Measurements from ENCODE around the gene VSNL1.

Gene VSNL1

DNA sequence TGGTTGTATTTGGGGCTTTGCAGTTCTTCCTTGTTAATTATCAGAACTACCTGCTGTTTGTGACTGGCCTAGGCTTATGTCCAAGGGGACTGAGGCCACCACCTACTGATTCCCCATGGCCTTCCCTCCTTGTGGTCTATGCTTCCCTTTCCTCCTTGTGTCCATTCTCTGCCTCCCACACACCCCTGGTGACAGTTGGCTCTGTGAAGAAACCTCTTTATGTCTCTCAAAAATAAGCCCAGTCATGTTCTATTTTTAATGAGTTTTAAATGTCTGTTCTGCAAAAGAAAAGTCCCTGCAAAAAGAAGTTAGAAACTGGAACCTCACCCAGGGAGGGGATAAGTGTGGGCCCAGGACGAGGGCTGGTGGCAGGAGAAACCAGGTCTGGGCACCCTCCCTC is 108.1 kb downstream of the VSNL1 start:
- DNase-seq = no peak

DNA sequence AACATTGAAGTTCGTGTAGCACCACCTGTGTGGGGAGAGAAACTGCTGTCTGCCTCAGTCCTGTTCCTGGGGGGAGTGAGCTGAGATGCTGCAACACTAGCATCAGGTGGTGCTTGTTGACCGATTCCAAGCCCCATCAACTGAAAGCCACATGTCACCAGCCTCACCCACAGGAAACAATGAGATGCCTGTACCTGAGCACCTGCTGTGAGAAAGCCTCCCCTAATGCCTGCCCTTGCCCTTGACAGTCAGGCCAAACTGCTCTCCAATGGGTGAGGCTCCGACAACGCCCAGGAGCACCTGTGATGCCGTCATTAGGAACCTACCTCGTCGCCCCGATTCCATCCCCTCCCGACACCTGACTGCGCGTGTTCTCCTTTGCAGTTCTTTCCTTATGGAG is 108.5 kb downstream of the VSNL1 start:
- DNase-seq = no peak

DNA sequence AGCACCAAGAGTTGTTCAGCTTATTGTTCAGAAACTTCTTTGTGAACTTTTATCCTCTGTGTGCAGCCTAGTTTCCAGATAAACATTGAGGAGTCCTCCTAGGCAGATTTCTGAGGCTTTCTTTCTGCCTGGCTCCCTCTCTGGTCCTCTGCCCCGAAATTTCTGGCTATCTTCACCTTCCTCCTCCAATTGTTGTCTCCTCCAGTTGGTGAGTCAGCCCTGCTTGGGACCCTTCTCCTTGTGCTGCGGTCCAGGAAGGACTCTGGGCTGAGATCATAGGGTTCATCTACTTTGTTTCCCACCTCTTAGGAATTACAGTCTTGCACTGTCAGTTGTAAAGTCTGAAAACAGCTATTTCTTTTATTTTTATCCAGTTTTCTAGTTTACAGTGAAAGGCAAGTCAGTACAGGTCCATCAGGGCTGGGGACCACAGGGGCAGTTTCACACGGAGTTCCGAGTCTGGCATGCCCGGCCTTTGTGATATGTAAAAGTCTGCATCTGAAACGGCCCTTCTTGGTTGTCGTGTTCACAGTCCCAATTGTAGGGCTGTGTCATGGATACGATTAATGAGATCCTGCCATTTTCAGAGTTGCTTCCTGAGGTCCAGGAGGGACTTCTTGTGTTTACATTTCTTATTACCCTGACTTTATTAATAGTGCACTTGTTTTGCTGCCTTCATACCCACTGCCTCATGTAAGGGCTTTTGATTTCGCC is 112.3 kb downstream of the VSNL1 start:
- DNase-seq = no peak

DNA sequence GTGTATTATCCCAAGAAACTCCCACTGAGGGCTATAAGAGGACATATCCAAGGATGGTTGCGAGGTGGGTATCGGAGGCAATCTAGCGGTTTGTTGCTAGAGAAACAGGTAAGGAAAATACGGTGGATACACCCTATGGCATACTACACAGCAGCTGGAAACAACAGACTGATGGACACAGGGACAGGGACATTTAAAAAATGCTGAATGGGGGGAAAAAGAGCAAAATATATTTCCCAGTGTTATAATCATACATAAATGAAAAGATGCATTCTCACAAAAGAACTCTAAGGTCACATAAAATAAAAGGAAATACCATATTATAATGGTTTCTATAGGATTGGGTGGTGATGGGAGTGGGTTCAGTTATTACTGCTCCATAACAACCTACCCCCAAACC is 117.3 kb downstream of the VSNL1 start:
- DNase-seq = no peak

DNA sequence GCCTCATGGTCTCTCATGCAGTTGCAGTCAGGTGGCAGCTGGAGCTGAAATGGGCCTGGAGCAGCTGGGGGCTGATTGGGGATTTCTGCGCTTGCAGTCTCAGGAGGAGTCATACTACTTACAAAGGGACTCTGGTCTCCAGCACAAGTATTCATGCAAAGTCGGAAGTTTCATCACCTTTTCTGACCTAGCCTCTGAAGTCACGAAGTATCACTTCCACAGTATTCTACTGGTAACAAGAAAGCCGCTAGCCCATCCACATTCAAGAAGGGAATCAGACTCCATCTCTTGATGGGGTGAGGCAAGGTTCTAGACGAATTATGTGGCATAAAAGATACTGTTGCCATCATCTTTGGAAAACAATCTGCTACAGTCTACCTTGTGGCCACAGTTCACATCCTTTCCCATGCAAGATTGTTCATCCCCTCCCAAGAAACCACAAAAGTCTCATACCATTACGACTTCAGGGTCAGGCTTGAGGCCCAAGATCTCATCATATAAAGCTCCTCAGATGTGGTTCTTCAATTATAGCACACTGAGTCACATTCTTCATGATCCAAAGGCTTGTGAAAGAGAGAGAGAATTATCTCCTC is 117.9 kb downstream of the VSNL1 start:
- DNase-seq = no peak

DNA sequence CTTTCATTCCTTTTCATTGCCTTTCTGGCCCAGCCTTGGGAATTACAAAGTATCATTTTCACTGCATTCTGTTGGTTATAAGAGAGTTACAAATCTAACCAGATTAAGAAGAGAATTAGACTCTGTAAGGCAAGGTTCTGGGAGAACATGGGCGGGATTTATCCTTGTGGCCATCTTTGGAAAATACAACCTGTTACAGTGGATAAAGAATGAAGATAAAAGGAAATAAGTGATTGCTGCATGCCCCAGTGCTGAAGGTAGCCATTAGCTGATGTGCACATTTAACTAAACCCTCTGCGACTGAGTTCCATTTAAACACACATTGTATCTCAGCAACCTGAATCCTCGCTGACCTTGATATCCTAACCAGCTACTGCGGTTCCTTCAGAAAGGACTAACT is 119.7 kb downstream of the VSNL1 start:
- no peak for DNase-seq

DNA sequence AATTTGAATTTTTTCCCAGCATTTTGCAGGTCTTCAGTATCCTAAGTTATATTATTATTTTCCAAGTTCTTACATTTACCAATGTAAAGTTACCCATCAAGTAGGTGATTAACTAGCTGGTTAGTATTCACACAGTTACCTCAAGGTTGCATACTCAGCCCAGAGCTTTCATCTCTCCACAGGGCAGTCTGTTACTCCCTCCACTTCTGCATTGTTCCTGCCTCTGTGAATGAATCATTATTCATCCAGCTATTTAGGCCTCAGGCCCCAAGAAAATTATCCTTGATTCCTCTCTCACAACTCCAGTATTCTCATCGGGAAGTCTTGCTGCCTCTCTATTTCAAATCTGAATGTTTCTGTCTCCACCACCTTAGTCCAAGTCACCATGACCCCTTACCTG is 121.0 kb downstream of the VSNL1 start:
- DNase-seq = no peak

DNA sequence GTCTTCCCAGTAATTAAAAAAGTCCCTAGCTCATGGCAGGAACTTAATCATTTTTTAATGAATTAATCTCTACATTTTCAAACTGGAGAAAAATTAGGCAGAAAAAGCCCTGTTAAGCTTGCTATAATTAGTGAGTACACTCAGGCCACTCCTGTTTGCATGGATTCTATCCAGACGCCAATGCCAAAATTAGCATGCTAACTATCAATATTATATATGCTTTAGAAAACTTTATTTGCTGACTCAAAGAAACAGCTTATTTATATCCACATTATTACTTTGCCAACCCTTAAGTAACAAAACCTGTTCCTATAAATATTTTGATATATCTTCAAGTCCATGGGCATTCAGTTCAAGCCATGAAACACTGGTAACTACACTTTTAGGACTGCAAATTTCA is 122.2 kb downstream of the VSNL1 start:
- no peak for DNase-seq

DNA sequence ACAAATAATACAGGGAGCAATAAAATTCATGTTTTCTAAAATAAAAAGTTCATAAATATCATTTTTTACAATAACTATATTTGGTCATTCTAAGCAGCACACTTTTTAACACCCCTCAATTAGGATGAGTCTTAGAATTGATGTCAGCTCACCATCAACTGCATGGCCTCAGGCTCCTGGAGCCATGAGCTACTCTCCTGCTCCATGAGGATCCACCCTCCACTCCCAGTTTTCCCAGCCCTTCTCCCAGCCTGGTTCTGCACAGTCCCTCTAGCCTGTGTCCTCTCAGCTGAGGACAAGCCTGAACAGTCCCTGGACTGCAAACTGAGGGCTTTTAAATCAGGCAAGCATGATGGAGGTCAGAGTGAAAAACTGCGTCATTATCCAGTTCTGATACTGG is 124.0 kb downstream of the VSNL1 start:
- DNase-seq = no peak

DNA sequence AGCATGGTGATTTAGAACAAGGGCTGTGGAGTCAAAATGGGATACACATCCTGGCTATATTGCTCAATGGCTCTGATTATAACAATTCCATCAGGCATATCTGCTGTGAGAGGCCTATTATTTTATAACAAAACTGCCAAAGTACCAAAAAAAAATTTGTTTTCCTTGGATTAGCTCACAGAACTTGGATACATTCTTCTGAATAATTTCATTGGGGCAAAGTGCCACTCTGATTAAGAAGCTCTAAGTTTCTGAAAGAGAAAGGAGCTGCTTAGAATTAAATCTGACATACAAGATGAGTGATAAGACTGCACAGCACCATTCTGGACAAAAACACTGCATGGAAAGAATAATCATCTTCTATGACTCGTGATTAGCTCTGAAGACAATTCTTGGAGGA is 127.4 kb downstream of the VSNL1 start:
- DNase-seq = no peak

DNA sequence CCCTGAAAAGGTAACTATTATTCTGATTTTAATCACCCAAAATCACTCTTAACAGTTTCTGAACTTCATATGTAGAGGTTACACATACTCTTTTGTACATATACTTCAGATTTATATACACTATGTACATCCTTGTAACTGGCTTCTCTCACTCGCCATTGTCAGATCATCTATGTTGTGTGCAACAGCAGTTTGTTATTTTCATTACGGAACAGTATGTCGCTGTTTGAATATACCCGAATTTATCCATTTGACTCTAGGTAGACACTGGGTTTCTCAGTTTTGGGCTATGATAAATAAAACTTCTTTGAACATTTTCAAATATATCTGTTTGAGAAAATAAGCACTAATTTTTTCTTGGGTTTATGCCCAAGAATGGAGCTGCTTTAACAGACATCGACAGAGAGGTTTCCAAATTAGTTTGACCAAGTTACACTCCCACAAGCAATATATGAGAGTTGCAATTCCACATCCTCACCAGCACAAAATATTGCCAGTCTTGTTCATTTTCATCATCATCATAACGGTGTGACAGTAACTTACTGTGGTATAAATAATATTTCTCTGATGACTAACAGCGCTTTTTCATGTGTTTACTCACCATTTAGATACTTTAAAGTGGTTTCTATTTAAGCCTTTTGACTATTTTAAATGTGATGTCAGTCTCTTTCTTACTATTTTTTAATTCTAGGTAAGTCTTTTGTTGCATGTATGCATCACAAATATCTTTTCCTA is 132.3 kb downstream of the VSNL1 start:
- no peak for DNase-seq

DNA sequence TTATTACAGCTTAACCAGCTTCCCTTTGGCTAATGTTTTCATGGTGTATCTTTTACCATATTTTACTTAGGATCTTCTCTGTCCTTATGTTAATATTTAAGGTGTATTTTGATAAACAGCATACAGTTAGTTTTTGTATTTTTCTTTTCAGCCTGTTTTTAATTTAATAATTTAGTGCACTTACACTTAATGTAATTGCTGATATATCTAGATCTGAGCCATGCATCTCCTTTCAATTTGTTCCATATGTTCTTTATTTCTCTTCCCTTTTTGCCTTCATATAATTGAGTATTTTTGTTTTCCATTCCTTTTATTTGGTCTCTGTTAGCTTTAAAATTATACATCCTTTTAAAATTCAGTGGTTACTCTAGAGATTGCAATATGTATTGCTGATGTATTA is 134.3 kb downstream of the VSNL1 start:
- DNase-seq = no peak

DNA sequence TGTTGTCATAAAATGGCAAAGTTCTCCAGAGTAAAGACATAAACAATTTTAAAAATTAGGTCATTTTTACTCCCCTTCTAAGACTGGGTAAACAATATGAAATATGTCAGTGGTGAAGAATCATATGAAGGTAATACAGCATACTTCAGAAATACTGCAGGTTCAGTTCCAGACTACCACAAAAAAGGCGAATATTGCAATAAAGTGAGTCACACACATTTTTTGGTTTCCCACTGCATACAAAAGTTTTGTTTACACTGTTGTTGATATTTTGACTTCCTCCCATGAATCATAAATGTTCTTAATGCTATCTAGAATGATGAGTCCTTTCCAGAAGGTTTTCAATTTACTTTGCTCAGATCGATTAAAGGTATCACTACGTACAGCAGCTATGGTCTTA is 139.6 kb downstream of the VSNL1 start:
- no peak for DNase-seq

DNA sequence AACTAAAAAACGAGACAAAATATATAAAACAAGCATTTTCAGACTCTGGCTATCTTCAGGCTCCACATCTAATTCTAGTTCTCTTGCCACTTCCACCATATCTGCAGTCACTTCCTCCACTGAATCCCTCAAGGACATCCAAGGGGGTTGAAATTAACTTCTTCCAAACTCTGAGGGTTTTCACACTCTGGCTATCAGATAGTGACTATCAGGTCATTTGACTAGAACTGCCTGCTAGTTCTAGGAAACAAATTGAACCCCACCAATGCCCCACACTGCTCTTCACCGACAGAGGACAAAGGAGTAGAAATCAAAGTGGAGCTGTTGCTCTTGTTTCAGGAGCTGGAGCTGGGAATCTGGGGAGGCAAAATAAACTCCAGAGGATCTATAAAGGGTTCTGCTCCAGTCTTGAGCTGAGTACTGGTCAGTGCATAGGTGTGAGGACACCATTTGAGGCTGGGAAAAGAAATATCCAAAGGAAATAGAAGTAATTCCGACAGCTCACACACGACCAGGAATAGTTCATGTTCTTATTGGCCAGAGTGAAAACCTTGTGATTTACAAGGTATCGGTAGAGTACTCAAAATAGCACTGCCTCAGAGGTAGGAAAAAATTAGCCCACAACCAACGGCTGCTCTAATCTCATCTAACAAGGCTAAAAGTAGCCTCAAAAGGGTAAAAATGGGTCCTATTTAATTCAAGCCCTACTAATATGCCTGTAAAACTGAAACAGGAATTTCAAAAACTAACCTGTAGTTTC is 141.8 kb downstream of the VSNL1 start:
- DNase-seq = no peak

DNA sequence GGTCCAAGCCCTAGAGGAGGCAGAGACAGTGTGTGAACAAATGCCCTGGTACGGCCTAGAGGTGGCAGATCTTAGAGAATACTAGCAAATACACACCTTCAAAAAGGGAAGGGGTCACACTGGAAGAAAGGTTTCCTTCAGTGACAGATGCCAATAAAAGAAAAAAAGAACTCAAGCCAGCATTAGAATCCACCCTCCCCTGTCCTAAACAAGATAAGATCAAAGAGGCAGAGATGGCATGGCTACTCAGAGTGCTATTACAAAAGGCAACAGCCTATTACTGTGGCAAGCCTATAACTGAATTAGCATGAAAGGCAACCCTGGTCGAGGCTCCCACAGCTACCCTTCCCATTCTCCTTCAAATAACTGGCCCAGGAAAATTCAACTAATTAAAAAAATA is 143.5 kb downstream of the VSNL1 start:
- DNase-seq = no peak

DNA sequence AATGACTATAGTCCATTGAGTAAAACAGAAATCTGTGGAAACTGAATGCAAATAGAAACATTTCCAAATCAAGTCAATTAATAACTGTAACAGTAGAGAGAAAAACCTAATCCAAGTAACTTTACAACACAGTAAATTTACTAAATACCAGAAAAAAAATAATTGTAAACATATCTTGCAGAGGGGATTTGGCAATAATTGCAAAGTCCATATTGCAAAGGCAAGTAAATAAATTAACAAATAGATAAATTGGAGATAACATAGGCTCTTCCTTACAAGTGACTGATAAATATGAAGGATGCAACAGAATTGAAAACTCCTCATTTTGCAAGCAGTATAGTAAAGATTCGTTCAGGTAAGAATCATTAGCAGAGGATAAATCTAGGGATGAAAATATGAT is 148.1 kb downstream of the VSNL1 start:
- no peak for DNase-seq

DNA sequence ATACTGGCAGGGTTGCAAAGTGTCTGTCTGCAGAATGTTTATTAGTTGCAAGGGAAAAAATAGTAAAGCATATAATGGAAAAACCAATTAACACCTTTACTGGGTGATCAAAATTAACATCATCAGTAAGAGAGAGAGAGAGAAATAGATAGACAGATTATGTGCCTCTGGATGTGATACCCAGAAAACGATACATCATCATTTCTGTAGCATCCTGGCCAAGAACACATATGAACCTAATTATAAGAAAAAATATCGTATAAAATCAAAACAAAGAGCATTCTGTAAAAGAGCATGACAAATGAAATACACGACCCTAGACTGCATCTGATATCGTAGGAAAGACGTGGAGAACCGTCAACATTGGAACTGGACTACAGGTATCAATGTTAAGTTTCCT is 148.5 kb downstream of the VSNL1 start:
- no peak for DNase-seq

DNA sequence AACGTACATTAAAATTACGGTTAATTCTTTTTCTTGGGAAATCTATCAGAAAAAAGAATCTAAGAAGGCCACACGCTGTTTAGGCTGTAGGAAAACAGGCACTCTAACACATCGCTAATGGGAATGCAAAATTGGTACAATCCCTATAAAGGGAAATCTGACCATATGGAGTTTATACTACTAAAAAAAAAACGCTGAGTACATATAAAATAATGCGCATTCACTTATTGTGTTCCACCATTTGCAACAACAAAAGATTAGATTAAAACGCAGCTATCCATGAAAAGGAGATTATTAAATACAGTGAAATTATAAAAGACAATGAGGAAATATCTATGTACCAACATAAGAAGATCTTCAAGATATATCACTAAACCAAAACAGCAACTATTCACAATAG is 150.3 kb downstream of the VSNL1 start:
- DNase-seq = no peak

Data from activated naive CD4-positive, alpha-beta T cell (primary cell).